ENCODE data around the gene GID8. TPM values are rescaled to one million over a fixed set of nuclear protein-coding genes. Genes with fewer than 3 reads are reported as not detected.

Gene GID8
- total and polyA plus RNA-seq, 9 of the 15 experiments (the other 6 are each of a cell fraction or from before 2014, with no cell fraction given), result 7.5 to 31.6 (median 22.2) TPM

GRCh38 chr20:62888406-62888805, 49.5 kb upstream of the GID8 start:
- no peak for ATAC-seq
- no peak for FAIRE-seq
- no peak for DNase-seq (ENCODE audit: extremely low read depth in 1 of 4, low spot score in 3 of 4)
- ChIA-PET POLR2A (interaction anchor here (0.6 to 3.1 kb wide), 5 partner anchors 9 to 20 kb away, joined by 3 to 16 read pairs (median 3); no protein-coding TSS in a partner anchor), CTCF (ENCODE audit: low intra/inter-chr PET ratio) (no interaction called here)
- Histone ChIP-seq H2AFZ (ENCODE audit: low read depth, low read length) (no peak overlapping the region), H3K4me2 (ENCODE audit: insufficient read depth, low read length) (no peak overlapping the region), H3K27ac (ENCODE audit: extremely low read depth, low read depth, low read length) (no peak overlapping the region), H3K4me3 (no peak overlapping the region), H4K20me1 (replicated peaks; ENCODE audit: control insufficient read depth, insufficient read depth, low read length) (no peaks in the 10 kb centered on the region), H3K27me3 (ENCODE audit: control insufficient read depth in 2 of 2, insufficient read depth in 2 of 2, low read length in 2 of 2) (no peaks in the 10 kb centered on the region), H3K9me1 (ENCODE audit: control insufficient read depth, insufficient read depth, low read length) (peaks cover 4% of the 10 kb centered on the region), H3K9ac (ENCODE audit: insufficient read depth in 1 of 2, low read depth in 2 of 2, low read length in 2 of 2) (no peak overlapping the region), H3K4me1 (replicated peaks in 1 of 2; ENCODE audit: control insufficient read depth in 2 of 2, insufficient read depth in 2 of 2, low read length in 2 of 2) (peaks cover 0 to 14% of the 10 kb centered on the region in 2 experiments; a peak in 2 of 5 replicates), H3K36me3 (ENCODE audit: control insufficient read depth, insufficient read depth, low read length) (peaks cover 77% of the 10 kb centered on the region), H3K9me3 (replicated peaks; ENCODE audit: control insufficient read depth, insufficient read depth, low read depth, low read length) (no peaks in the 10 kb centered on the region), H3K79me2 (ENCODE audit: control insufficient read depth, insufficient read depth, low read length) (no peaks in the 10 kb centered on the region)
- BruUV-seq (replicated peaks), result no TSS peak
- peak; percentile 15; the same call in 1 of the 2 replicates for TF ChIP-seq POLR2G (IDR thresholded peaks at IDR 0.05; ENCODE audit: low read depth, low read length)
- TF ChIP-seq ILK (tag; IDR thresholded peaks at IDR 0.05; ENCODE audit: borderline replicate concordance, low read depth), result no peak
- intact Hi-C loops (cut with micrococcal nuclease) (no loop called here), in situ Hi-C loops (cut with MboI) (no loop called here)
- 95% methylated on average over 16 of the region's 16 CpGs for WGBS (ENCODE audit: insufficient coverage, low coverage, missing lambda C conversion rate)

- Histone ChIP-seq H3K27me3 (ENCODE audit: control insufficient read depth in 2 of 2, insufficient read depth in 2 of 2, low read length in 2 of 2) (no peaks in the 10 kb centered on the region), H3K4me2 (ENCODE audit: insufficient read depth, low read length) (no peak overlapping the region), H3K36me3 (ENCODE audit: control insufficient read depth, insufficient read depth, low read length) (peaks cover 82% of the 10 kb centered on the region), H3K27ac (ENCODE audit: extremely low read depth, low read depth, low read length) (no peak overlapping the region), H3K4me1 (replicated peaks in 1 of 2; ENCODE audit: control insufficient read depth in 2 of 2, insufficient read depth in 2 of 2, low read length in 2 of 2) (peaks cover 0 to 14% of the 10 kb centered on the region in 2 experiments; a peak in 2 of 5 replicates), H2AFZ (ENCODE audit: low read depth, low read length) (no peak overlapping the region), H3K9ac (ENCODE audit: insufficient read depth in 1 of 2, low read depth in 2 of 2, low read length in 2 of 2) (no peak overlapping the region), H3K79me2 (ENCODE audit: control insufficient read depth, insufficient read depth, low read length) (no peaks in the 10 kb centered on the region), H3K4me3 (no peak overlapping the region), H3K9me3 (replicated peaks; ENCODE audit: control insufficient read depth, insufficient read depth, low read depth, low read length) (no peaks in the 10 kb centered on the region), H3K9me1 (ENCODE audit: control insufficient read depth, insufficient read depth, low read length) (peaks cover 4% of the 10 kb centered on the region), H4K20me1 (replicated peaks; ENCODE audit: control insufficient read depth, insufficient read depth, low read length) (no peaks in the 10 kb centered on the region)
- TF ChIP-seq KAT8 (IDR thresholded peaks at IDR 0.05; ENCODE audit: low read depth) (no peak), ZNF445 (CRISPR knock-in tag; IDR thresholded peaks at IDR 0.05; ENCODE audit: low read depth) (no peak), SMARCA5 (IDR thresholded peaks at IDR 0.05) (no peak), TFAM (CRISPR knock-in tag; conservative IDR thresholded peaks at IDR 0.05) (no peak), FOXP1 (CRISPR knock-in tag; IDR thresholded peaks at IDR 0.05) (no peak), FOXJ3 (CRISPR knock-in tag; IDR thresholded peaks at IDR 0.05) (no peak), XRCC4 (IDR thresholded peaks at IDR 0.05; ENCODE audit: extremely low read depth, insufficient read depth, insufficient read length) (no peak), NFRKB (IDR thresholded peaks at IDR 0.05; ENCODE audit: low read depth) (no peak), ZNF146 (CRISPR knock-in tag; IDR thresholded peaks at IDR 0.05; ENCODE audit: unreplicated experiment) (no peak), MEF2D (tag; conservative IDR thresholded peaks at IDR 0.05; ENCODE audit: low read depth) (no peak), MCM2 (IDR thresholded peaks at IDR 0.05; ENCODE audit: low read depth) (no peak), ZNF232 (CRISPR knock-in tag; IDR thresholded peaks at IDR 0.05) (no peak)
- CTCF ChIA-PET (ENCODE audit: low intra/inter-chr PET ratio), result no interaction called here
- in situ Hi-C loops (cut with MboI), result no loop called here
- DNase-seq (ENCODE audit: extremely low read depth in 1 of 4, low spot score in 3 of 4), result no peak
- BruUV-seq (replicated peaks), result no TSS peak
- no peak for FAIRE-seq
- 94% methylated on average over 13 of the region's 17 CpGs for WGBS (ENCODE audit: insufficient coverage, low coverage, missing lambda C conversion rate)
- no peak for ATAC-seq
- intact Hi-C loops (cut with micrococcal nuclease), result no loop called here
- POLR2A ChIA-PET, result interaction anchor here (0.6 to 3.1 kb wide), 5 partner anchors 9 to 15 kb away, joined by 3 to 16 read pairs (median 3); no protein-coding TSS in a partner anchor
Measured at GRCh38 chr20:62888910-62889309, 49.0 kb upstream of the GID8 start.
